ENCODE measurements around the gene MIXL1.
"Not testable (repeated sequence)": the region's sequence is repeated elsewhere in the genome, so short reads cannot be mapped to it uniquely, and the experiment has no call there.

MIXL1 gene

DNA sequence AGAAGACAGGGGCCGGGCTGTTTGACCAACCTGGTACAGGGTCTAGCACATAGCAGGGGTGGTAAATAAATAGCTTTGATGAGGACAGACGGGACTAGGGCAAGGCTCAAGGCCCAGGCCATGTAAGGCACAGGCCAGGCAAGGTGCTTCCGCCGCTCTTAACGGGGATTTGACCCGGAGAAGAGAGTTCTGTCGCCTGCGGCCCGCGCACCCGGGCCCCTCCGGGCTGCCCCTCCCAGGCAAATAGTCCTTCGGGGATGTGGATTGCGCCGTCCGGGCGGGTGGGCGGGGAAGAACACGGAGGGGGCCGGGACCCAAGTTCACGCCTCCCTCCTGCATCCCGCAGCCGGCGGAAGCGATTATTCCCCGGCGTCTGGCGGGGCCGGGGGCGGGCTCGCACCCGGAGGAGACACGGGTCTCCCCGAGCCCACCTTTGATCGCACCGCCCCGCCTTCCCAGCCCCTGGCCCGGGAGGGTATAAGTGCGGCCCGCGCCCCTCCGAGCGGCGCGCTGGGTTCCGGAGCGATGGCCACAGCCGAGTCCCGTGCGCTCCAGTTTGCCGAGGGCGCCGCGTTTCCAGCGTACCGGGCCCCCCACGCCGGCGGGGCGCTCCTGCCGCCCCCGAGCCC, at the start of gene MIXL1:
MIXL1 (plus strand) TSS at position 508 of the 629 bp plus-strand sequence; CDS start at position 526, 18 bp downstream.
- DNase-seq (ENCODE audit: low read depth), result no peak

- no peak for DNase-seq (ENCODE audit: low read depth)
Measured at GRCh38 chr1:226176870-226177269, 46.6 kb upstream of the MIXL1 start.

DNA sequence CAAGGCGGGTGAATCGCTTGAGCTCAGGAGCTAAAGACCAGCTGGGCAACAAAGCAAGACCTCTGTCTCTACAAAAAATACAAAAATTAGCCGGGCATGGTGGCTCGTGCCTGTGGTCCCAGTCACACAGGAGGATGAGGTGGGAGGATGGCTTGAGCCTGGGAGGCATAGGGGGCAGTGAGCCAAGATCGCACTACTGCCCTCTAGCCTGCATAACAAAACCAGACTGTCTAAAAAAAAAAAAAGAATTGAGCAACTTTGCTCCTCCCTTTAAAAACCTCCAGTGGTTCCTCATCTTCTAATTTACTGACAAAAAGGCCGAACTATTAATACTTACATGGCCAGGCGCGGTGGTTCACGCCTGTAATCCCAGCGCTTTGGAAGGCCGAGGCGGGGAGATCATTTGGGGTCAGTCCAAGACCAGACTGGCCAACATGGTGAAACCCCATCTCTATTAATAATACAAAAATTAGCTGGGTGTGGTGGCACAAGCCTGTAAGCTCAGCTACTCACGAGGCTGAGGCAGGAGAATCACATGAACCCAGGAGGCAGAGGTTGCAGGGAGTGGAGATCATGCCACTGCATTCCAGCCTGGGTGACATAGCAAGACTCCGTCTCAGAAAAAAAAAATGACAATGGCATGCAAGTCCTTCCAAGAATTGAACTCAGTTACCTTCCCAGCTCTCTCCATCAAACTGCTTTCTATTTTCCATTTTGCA, 41.3 kb upstream of the MIXL1 start:
- DNase-seq (ENCODE audit: low read depth), result no peak

DNA sequence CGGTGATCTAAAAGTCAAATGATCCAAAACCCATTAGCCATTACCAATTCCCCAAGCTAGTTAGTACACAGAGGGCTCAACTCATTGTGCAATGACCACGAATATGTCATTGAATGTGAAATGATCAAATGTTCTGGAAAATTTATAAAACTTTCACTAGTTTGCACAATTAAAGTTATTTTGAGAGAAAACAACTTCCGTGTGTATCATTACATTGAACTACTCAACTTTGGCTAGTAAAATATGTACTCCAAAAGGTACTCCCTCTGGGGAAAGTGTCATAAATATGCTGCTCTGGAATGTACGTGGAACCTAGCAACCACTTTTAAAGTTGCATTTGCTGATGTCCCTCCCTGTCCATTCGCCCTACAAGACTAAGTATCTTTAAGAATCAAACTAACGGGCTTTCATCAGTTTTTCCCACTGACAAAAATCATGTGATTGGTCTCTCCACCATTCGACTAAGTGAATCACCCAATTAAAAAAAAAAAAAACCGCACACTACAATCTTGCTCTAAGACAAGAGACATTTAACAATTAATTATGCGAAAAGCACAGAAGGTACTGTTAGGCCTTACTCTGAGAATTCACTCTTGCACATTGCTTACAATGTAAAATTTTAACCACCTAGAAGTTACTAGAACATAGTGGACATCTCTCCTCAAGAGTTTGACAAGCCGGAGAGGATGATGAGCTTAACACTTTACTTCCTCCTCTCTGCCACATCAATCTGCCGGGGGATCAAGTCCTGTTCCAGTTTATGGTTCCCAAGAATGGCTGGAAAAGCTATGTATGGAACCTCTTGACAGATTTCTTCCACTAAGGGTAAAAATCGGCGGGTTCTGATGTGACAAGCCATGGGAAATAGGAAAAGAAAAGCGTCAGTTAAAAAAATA, 38.1 kb upstream of the MIXL1 start:
- DNase-seq (ENCODE audit: low read depth), result no peak

DNA sequence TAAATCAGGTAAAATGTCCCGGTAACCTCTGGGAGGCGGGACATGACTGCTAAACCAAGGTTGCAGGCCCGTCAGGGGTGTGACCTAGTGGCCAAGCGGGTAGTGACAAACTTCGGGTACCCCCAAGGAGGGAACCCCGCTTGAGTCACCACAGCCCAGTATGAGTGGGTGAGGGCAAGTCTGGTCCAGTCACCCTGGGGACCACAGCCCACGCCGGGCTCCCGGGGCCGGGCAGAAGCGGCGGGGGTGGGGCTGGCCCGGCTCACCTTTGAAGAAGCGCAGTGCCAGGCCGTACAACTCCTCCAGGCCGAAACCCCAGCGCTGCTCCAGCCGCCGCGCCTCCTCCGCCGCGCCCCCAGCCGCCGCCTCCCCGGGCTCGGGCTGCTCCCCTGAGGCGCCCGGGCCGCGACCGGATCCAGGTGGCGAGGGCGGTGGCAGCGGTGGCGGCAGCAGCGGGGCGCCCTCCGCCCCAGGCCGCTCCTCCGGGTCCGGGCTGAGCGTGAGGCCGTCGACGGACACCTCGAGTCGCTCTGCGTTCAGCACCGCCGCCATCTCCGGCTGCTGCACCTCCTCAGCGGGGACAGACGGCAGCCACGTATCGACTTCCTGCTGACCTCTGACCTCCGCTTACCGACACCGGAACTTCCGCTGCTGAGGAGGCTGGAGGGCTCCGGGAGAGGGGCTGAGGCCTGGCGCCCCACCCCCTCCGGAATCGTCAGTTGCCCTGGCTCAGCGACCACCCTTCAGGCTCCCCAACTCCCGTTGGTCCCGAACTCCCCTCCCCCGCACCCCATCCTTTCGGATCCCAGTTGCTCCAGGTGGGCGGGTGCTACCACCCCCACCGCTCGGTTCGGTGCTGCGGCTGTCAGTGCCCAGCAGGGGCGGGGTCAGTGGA, 37.1 kb upstream of the MIXL1 start, which contains the start of gene ACBD3:
ACBD3 (minus strand) TSS at position 618 of the 895 bp plus-strand sequence; CDS start at position 552, 66 bp downstream.
- DNase-seq (ENCODE audit: low read depth), result peak; percentile 70

GRCh38 chr1:226187019-226187322, 36.5 kb upstream of the MIXL1 start:
- DNase-seq (ENCODE audit: low read depth), result no peak

DNA sequence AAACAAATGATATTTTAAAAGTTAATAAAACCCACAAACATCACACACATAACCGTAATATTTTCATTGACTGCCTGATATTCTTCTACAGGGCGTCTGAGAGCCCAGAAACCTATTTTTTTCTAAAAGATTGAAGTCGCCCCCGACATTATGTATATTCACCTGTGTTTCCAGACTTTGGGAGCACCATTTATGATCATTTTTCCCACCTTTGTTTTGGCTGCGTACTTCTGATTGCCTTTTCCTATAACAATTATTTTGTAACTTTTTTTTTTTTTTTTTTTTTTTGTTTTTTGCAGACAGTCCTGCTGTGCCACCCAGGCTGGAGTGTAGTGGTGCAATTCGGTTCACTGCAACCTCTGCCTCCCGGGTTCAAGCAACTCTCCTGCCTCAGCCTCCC, 36.1 kb upstream of the MIXL1 start:
- no peak for DNase-seq (ENCODE audit: low read depth)

- DNase-seq (ENCODE audit: low read depth), result no peak
Measured at GRCh38 chr1:226195144-226195543, 28.3 kb upstream of the MIXL1 start.

DNA sequence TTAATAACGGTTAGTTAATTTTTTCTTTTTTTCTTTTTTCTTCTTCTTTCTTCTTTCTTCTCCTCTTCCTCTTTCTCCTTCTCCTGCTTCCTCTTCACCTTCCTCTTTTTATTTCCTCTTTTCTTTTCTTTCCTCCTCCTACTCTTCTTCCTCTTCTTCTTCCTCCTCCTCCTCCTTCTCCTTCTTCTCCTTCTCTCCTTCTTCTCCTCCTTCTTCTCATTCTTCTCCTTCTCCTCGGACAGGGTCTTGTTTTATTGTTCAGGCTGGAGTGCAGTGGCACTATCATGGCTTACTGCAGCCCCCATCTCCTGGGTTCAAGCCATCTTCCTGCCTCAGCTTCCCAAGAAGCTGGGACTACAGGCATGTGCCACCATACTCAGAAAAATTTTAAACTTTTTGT, 23.5 kb upstream of the MIXL1 start:
- DNase-seq (ENCODE audit: low read depth), result no peak

DNA sequence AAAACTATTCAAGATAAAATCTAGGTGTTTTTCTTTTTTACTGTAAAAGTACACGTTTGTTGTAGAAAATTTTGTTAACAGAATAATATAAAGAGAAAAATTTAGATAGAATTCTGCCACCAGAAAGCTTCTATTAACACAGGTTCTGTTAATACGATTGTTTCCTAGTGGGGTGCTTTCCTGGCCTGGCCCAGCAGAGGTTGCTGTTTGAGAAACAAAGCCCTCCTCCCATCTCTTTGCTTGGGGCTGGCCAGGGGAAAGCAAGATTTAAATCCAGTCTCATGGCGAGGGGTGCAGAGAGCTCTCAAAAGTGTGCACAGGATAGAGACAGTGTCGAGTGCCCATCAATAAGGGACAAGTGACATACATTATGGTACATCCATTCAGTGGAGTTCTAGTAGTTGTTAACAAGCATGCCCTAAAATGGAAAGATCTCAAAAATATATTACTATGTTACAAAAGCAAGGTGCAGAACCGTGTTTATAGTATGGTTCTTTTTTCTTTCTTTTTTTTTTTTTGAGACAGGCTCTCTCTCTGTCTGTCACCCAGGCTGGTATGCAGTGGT, 22.4 kb upstream of the MIXL1 start:
- DNase-seq (ENCODE audit: low read depth), result no peak

GRCh38 chr1:226202246-226202645, 21.2 kb upstream of the MIXL1 start:
- no peak for DNase-seq (ENCODE audit: low read depth)

GRCh38 chr1:226202666-226203065, 20.8 kb upstream of the MIXL1 start:
- not testable (repeated sequence) for DNase-seq (ENCODE audit: low read depth)

GRCh38 chr1:226203240-226203639, 20.2 kb upstream of the MIXL1 start:
- no peak for DNase-seq (ENCODE audit: low read depth)

GRCh38 chr1:226203655-226204054, 19.8 kb upstream of the MIXL1 start:
- DNase-seq (ENCODE audit: low read depth), result no peak

DNA sequence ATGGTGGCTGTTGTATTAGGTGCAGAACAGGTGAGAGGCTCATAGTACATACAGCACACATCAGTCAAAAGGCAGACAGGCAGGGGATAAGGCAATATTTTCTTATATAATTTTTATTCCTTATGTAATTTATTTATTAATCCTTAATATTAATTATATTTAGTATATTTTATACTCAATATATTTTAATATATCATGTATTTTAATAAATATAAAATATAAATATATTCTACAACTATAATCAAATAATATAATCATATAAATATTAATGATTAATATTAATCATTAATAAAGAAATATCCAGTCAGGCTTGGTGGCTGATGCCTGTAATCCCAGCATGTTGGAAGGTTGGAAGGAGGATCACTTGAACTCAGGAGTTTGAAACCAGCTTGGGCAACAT, 19.3 kb upstream of the MIXL1 start:
- DNase-seq (ENCODE audit: low read depth), result no peak

DNA sequence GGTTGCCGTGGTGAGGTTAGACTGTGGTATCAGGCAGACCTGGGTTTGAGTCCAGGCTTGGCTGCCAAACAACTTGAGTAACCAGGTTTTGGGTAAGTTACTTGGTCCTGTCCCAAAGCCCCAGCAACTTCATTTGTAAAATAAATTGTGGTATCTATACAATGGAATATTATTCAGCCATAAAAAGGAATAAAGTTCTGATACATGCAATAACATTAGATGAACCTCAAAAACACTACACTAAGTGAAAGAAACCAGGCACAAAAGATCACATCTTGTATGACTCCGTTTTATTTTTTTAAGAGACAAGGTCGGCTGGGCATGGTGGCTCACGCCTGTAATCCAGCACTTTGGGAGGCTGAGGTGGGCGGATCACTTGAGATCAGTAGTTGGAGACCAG, 16.4 kb upstream of the MIXL1 start:
- DNase-seq (ENCODE audit: low read depth), result no peak

DNA sequence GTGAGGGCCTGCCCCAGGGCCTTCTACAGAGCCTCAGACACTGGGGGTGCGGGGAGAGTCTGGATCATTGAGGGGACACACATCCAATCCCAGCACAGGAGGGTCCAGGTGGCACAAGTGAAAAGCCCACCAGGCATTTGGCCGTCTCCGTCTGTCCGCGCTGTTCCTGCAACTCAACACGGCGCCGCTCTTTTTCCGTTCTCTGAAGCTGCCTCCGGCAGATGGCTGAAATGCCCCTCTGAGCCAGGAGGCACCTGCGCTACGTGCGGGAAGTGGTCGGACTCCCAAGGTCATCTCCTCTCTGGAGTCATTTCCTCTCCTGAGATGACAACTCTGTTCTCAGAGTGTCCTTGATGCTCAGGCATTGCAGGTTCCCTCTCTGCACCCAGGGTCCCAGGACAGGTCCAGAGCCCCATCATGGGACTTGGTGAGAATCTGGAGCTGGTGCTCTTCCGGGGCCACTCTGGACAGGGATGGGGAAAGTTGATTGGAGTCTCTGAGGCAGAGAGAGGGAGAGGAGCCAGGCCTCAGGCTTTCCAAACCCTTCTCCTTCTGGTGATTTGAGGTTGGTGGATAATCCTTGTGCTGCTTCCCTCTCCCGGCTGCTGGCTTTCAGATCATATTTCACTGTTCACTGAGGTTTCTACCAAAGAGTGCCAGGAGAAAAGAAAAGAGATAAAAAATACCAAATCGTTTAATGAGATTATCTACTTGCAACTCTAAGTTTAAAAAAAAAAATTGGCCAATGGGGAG, 14.0 kb upstream of the MIXL1 start:
- no peak for DNase-seq (ENCODE audit: low read depth)

- DNase-seq (ENCODE audit: low read depth), result no peak
Measured at GRCh38 chr1:226210571-226211176, 12.8 kb upstream of the MIXL1 start.

- no peak for DNase-seq (ENCODE audit: low read depth)
Measured at GRCh38 chr1:226211181-226211821, 12.2 kb upstream of the MIXL1 start.

DNA sequence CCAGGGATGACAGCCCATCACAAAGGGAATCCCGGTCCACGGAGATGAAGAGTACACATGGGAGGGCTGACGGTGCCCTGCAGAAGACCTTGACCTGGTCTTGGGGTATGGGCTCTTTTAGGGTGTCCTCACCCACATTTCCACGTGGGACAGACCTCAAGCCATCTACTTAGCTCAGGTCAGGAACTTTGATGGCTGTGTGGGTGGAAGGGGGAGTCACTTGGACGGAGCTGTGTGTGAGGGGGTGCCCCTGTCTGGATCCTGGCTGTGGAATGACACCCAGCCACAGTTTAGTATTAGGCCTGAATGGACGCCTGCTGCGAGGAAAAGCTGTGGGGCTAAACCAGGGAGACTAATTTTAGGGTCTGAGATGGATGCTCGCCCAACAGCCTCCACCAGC, 10.9 kb upstream of the MIXL1 start:
- DNase-seq (ENCODE audit: low read depth), result no peak
